ENCODE measurements around the gene FAM111A. TPM values are rescaled to one million over a fixed set of nuclear protein-coding genes. Genes with fewer than 3 reads are reported as not detected.

FAM111A gene
- total RNA-seq, 4 donors from 2014 or later, result 32.5 to 73.2 (median 40.1) TPM

DNA sequence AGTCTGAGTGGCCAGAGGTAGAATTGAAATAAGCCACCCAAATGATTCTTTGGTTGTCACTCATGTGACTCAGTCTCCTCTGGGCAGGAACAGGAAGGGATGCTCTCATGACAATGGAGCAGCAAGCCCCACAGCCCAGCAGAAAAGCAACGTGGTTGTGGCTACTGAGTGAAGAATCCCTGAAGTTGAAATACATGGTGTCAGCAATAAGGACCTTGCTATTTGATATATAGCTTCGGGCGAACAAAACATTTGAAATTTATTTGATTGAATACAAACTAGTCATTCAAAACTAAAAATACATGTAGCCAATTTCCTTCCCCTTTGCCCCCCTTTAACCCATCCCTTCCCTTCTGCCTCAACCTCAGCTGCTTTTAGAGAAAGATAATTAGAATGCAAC is 14.8 kb downstream of the FAM111A start:
- DNase-seq, result no peak
- Histone ChIP-seq H3K4me3 (replicated peaks in 1 of 3) (no peak overlapping the region), H3K27ac (no peak overlapping the region), H3K27me3 (no peaks in the 10 kb centered on the region), H3K4me1 (no peaks in the 10 kb centered on the region), H3K9me3 (no peaks in the 10 kb centered on the region), H3K36me3 (no peaks in the 10 kb centered on the region)
- 64 to 71% methylated on average over 3 of the region's 3 CpGs for WGBS, 2 donors
- intact Hi-C loops (cut with DNase I), result loop anchor here (10.0 kb wide), 1 partner anchor 63 kb away; no protein-coding TSS in a partner anchor
- TF ChIP-seq, protein P1, sequence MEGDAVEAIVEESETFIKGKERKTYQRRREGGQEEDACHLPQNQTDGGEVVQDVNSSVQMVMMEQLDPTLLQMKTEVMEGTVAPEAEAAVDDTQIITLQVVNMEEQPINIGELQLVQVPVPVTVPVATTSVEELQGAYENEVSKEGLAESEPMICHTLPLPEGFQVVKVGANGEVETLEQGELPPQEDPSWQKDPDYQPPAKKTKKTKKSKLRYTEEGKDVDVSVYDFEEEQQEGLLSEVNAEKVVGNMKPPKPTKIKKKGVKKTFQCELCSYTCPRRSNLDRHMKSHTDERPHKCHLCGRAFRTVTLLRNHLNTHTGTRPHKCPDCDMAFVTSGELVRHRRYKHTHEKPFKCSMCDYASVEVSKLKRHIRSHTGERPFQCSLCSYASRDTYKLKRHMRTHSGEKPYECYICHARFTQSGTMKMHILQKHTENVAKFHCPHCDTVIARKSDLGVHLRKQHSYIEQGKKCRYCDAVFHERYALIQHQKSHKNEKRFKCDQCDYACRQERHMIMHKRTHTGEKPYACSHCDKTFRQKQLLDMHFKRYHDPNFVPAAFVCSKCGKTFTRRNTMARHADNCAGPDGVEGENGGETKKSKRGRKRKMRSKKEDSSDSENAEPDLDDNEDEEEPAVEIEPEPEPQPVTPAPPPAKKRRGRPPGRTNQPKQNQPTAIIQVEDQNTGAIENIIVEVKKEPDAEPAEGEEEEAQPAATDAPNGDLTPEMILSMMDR (IDR thresholded peaks at IDR 0.05), result no peak

DNA sequence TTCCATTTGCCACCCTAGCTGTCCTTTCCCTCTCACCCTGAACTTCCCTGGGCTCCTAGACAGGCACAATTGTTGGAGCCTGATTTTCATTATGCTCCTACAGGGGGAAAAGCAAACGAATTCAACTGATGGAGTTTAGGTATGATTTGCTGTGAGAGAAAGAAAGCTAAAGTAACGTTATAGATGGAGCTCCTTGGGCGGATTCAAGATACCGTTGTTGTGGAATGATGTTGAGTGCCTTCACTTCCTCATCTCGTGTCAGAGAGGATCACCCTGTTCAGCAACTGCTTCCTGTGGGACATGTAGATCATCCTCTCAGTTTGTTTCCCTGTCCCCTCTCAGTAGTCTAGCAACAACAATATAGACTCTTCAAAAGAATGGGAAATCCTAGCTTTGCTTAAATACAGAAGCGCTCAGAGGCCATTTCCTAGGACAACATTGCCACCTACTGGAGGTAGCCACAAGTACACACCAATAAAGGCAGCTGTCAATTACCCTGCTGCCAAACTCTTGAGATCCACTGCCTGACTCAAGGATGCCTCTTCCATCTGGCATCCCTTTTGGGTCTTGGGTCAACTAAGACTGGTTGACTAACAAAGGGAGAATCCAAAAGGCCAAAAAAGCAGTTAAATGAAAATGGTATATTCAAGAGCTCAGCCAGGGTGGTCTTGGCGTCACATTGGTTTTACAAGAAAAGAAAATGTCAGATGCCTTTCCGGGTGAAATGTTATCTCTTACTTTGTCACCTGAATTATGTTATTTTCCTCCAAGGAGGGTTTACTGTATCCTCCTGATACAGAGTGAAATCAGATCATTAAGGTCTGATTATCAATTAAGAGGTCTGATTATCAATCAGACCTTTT is 15.8 kb downstream of the FAM111A start:
- no peaks in the 10 kb centered on the region for H3K36me3 ChIP-seq
- peak; percentile 47 to 49 for DNase-seq
- no peak overlapping the region for H3K27ac ChIP-seq
- H3K4me1 ChIP-seq, result no peaks in the 10 kb centered on the region
- intact Hi-C loops (cut with DNase I), result loop anchor here (10.0 kb wide), 1 partner anchor 64 kb away; no protein-coding TSS in a partner anchor
- TF ChIP-seq POLR2A (IDR thresholded peaks at IDR 0.05), result no peak
- TF ChIP-seq, protein P1 (IDR thresholded peaks at IDR 0.05), result peak; percentile 55 to 81 (median 75)
- 33 to 36% methylated on average over 8 of the region's 8 CpGs for WGBS, 2 donors
- no peaks in the 10 kb centered on the region for H3K27me3 ChIP-seq
- no peak overlapping the region for H3K4me3 ChIP-seq (replicated peaks in 1 of 3)
- no peaks in the 10 kb centered on the region for H3K9me3 ChIP-seq

DNA sequence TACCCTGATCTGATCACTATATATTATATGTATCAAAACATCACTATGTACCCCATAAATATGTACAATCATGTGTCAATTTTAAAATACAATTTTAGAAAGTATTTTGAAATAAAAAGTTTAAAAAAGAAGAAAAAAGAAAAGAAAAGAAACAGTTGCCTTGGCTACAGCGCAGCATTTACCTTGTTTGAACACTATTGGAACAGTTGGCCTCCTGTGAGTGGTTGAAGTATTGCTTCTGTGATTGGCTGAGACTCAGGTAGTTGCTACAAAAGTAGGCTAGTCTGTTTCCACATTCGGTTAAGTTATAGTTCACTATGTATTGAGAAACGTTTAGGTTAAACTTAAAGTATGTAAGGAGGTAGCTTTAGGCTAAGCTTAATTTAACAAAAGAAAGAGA is 21.4 kb downstream of the FAM111A start:
- TF ChIP-seq, protein P1 (IDR thresholded peaks at IDR 0.05), result no peak
- no peak for TF ChIP-seq POLR2A (IDR thresholded peaks at IDR 0.05)
- no peaks in the 10 kb centered on the region for H3K36me3 ChIP-seq
- H3K27ac ChIP-seq, result no peak overlapping the region
- 87 to 90% methylated on average over 3 of the region's 3 CpGs for WGBS, 2 donors
- intact Hi-C loops (cut with DNase I), result no loop called here
- no peak overlapping the region for H3K4me3 ChIP-seq (replicated peaks in 1 of 3)
- no peak for DNase-seq
- H3K9me3 ChIP-seq, result no peaks in the 10 kb centered on the region
- H3K27me3 ChIP-seq, result no peaks in the 10 kb centered on the region
- H3K4me1 ChIP-seq, result no peaks in the 10 kb centered on the region

DNA sequence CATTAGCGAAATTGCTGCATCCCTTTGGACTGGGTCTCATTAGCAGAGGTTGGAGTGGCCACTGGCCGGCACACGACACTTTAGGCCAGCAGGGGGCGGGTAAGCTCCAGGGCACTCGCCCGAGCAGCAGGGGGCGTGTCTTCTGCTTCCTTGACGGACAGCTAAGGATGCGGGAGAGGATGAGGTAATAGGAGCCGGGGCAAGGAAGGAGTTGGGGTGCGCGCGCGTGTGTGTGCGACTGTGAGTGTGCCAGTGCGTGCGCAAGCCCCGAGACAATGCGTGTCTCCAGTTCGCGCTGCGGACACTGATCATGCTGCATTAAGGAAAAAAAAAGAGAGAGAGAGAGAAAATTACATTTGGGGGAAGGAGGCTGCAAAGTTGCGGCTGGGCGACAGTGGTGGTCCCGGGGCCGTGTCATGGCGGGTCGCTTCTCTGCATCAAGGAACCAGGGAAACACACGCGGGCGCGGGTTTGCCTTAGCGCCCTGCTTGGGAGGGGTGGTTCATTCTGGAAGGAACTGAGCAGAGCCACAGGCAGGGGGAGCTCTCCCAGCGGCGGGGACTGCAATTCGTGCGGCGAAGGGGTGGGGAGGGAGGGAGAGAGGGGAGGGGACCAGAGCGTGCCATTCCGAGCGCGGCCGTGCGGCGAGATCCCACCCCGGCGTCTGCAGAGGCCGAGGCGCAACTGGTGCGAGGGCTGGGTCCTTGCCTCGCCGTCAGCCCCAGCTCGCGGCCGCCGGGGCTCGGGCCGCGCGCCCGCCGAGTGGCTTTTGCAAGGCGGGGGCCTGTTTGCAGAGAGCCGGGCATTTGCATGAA is 29.1 kb downstream of the FAM111A start, which contains the start of gene DTX4:
Gene DTX4 (plus strand): TSS at position 625 of the 815 bp plus-strand sequence. CDS start 464 bp downstream, outside the sequence.
- Histone ChIP-seq H3K36me3 (no peaks in the 10 kb centered on the region), H3K27ac (peak within 1 kb of the TSS in 2 of 3 donors; percentile 66 to 78), H3K4me3 (replicated peaks in 1 of 3) (peak within 1 kb of the TSS in 2 of 3 donors; percentile 49 to 57), H3K4me1 (peaks cover 17 to 18% of the 10 kb centered on the region in 2 donors), H3K27me3 (no peaks in the 10 kb centered on the region), H3K9me3 (no peaks in the 10 kb centered on the region)
- intact Hi-C loops (cut with DNase I), result loop anchor here (2.0 to 5.0 kb wide), 3 partner anchors 36 to 261 kb away; no protein-coding TSS in a partner anchor
- peak; percentile 94 for DNase-seq
- 0 to 1% methylated on average over 43 to 49 of the region's 64 CpGs for WGBS, 2 donors
- TF ChIP-seq POLR2A (IDR thresholded peaks at IDR 0.05), result peak in 1 of 2 donors; percentile 60
- TF ChIP-seq, protein P1 (IDR thresholded peaks at IDR 0.05), result peak; percentile 73 to 97 (median 93)
